Psoas muscle (tissue), 8 donors: Measurements from ENCODE around the gene FOXK2. TPM values are rescaled to one million over a fixed set of nuclear protein-coding genes. Genes with fewer than 3 reads are reported as not detected.

Source experiments
- ATAC-seq, 4 donors: fragments of 200-7000 bp; cut with Tn5 transposase; one replicate each; pipeline ENCODE4 v1.9.1; 2020; ENCODE audit warnings: moderate library complexity in 3 of 4, mild to moderate bottlenecking in 2 of 4
- DNase-seq, 2 donors: peaks; one replicate each; pipeline ENCODE4 v3.0.0-alpha.2; 2020
- H3K27ac ChIP-seq: fragments of 200-600 bp; one replicate; pipeline ENCODE4 v1.8.0; 2022
- H3K27me3 ChIP-seq, 3 donors: fragments of 200-600 bp in 1 of 3; one replicate each; pipeline versions ENCODE4 v1.6.1 to v1.8.0; 2013 to 2022; ENCODE audit warnings: low read length in 2 of 3, mild to moderate bottlenecking in 2 of 3, moderate library complexity in 1 of 3; ENCODE audit not compliant: insufficient read depth in 3 of 3
- H3K36me3 ChIP-seq, 2 donors: fragments of 200-600 bp in 1 of 2; one replicate each; pipeline versions ENCODE4 v1.6.1 to v1.8.0; 2013 to 2022; ENCODE audit warnings: low read depth in 1 of 2, mild to moderate bottlenecking in 1 of 2, moderate library complexity in 1 of 2; ENCODE audit not compliant: insufficient read depth in 1 of 2
- H3K4me1 ChIP-seq: fragments of 200-600 bp; one replicate; pipeline ENCODE4 v1.8.0; 2022
- H3K4me3 ChIP-seq: fragments of 200-600 bp; one replicate; pipeline ENCODE4 v1.8.0; 2022; ENCODE audit warnings: mild to moderate bottlenecking
- H3K9me3 ChIP-seq: fragments of 200-600 bp; one replicate; pipeline ENCODE4 v1.8.0; 2022
- CTCF ChIP-seq: fragments of 200-600 bp; IDR thresholded peaks from one replicate; pipeline ENCODE4 v1.8.0; 2022; ENCODE audit warnings: antibody characterized with exemption
- WGBS, 3 donors: extraction: QIAGEN DNeasy Blood & Tissue Kit; methylation state at CpG; one replicate each; pipeline versions ENCODE4 v1.1.6 to v1.1.7; 2013; 5-methylcytosine and 5-hydroxymethylcytosine counted together
- intact Hi-C, 2 donors: fragments of 100-400 bp; cut with DNase I; formaldehyde crosslinking; loops; one replicate each; pipeline versions ENCODE4 v1.11.0 to v1.14.2; 2022
- polyA plus RNA-seq, 3 donors: library from polyadenylated mRNA; stranded (reverse); fragments of 200-250 nt; gene quantifications; one replicate each; pipeline ENCODE4 v1.2.3, GENCODE V29; 2013
- total RNA-seq, 4 donors: library from RNA; stranded (reverse); fragmentation: NEBNext Ultra II Directional in 2 of 4; extraction: Animal tissue kit (Norgen Biotek cat#: 25700) in 2 of 4; gene quantifications; one replicate each; pipeline versions ENCODE4 v1.2.1 to v1.2.4, GENCODE V29; 2021 to 2023
- donor health status: healthy with polysubstance abuse.
- donor health status: DM: no; HTN: no; CAD: no; lungs with moderate emphysema.
- donor health status: Bipolar disorder and iron deficiency.
- donor health status: healthy.
- donor health status: DM: yes; HTN: yes; CAD: no.
- donor health status: DM: no; HTN: no; CAD: no.
- donor health status: DM: no; HTN: no; CAD: no.
- donor health status: DM: yes; HTN: yes; CAD: no.

The FOXK2 gene
- total and polyA plus RNA-seq, 7 donors = 38.9 to 96.4 (median 63.8) TPM

- ATAC-seq (no peak), DNase-seq (no peak)
- no peak for TF ChIP-seq CTCF
- no peaks in the 10 kb centered on the region for H3K27me3 ChIP-seq
- no peaks in the 10 kb centered on the region for H3K9me3 ChIP-seq
- peaks cover 9 to 87% of the 10 kb centered on the region in 2 donors for H3K36me3 ChIP-seq
- H3K4me3 ChIP-seq = no peak overlapping the region
- intact Hi-C loops = no loop called here
- 74 to 95% (median 88%) methylated on average over 4 to 14 of the region's 22 CpGs for WGBS, 3 donors
- H3K4me1 ChIP-seq = no peaks in the 10 kb centered on the region
- H3K27ac ChIP-seq = no peak overlapping the region
Measured at GRCh38 chr17:82614095-82614631, 94.6 kb downstream of the FOXK2 start.

GRCh38 chr17:82615084-82616020 is 95.8 kb downstream of the FOXK2 start:
- Histone ChIP-seq H3K36me3 (peaks cover 9 to 87% of the 10 kb centered on the region in 2 donors), H3K4me3 (no peak overlapping the region), H3K27ac (no peak overlapping the region), H3K9me3 (no peaks in the 10 kb centered on the region), H3K27me3 (no peaks in the 10 kb centered on the region), H3K4me1 (no peaks in the 10 kb centered on the region)
- DNase-seq (no peak), ATAC-seq (no peak)
- TF ChIP-seq CTCF = no peak
- 88 to 92% (median 89%) methylated on average over 45 of the region's 45 CpGs for WGBS, 3 donors
- intact Hi-C loops = no loop called here

- no peaks in the 10 kb centered on the region for H3K27me3 ChIP-seq
- ATAC-seq = no peak
Measured at GRCh38 chr17:82616021-82616711, 96.6 kb downstream of the FOXK2 start.

GRCh38 chr17:82619211-82619610 is 99.7 kb downstream of the FOXK2 start:
- Histone ChIP-seq H3K27me3 (no peaks in the 10 kb centered on the region), H3K36me3 (peaks cover 9 to 98% of the 10 kb centered on the region in 2 donors), H3K4me1 (no peaks in the 10 kb centered on the region), H3K27ac (no peak overlapping the region), H3K4me3 (no peak overlapping the region), H3K9me3 (no peaks in the 10 kb centered on the region)
- no peak for TF ChIP-seq CTCF
- WGBS, 3 donors = 81 to 94% (median 85%) methylated on average over 7 of the region's 7 CpGs
- DNase-seq = no peak
- no peak for ATAC-seq
- intact Hi-C loops = no loop called here

More at GRCh38 chr17:82616021-82616711, 96.6 kb downstream of the FOXK2 start:
- DNase-seq = no peak
- H3K36me3 ChIP-seq = peaks cover 9 to 87% of the 10 kb centered on the region in 2 donors
- WGBS, 3 donors = 79 to 81% (median 81%) methylated on average over 22 of the region's 22 CpGs
- no peak overlapping the region for H3K27ac ChIP-seq
- intact Hi-C loops = no loop called here
- H3K9me3 ChIP-seq = no peaks in the 10 kb centered on the region
- no peaks in the 10 kb centered on the region for H3K4me1 ChIP-seq
- H3K4me3 ChIP-seq = no peak overlapping the region
- TF ChIP-seq CTCF = no peak
